ENCODE measurements around the gene CTBP2. TPM values are rescaled to one million over a fixed set of nuclear protein-coding genes. Genes with fewer than 3 reads are reported as not detected.

The CTBP2 gene
- total RNA-seq, 1 donor from 2014 or later: 90.6 TPM

GRCh38 chr10:125145636-125146035 is 14.7 kb downstream of the CTBP2 start:
- H3K4me1 Mint-ChIP-seq (ENCODE audit: low read depth): peaks cover 68% of the 10 kb centered on the region
- H3K36me3 Mint-ChIP-seq (ENCODE audit: low read depth): peaks cover 2% of the 10 kb centered on the region
- TF ChIP-seq, protein P1, sequence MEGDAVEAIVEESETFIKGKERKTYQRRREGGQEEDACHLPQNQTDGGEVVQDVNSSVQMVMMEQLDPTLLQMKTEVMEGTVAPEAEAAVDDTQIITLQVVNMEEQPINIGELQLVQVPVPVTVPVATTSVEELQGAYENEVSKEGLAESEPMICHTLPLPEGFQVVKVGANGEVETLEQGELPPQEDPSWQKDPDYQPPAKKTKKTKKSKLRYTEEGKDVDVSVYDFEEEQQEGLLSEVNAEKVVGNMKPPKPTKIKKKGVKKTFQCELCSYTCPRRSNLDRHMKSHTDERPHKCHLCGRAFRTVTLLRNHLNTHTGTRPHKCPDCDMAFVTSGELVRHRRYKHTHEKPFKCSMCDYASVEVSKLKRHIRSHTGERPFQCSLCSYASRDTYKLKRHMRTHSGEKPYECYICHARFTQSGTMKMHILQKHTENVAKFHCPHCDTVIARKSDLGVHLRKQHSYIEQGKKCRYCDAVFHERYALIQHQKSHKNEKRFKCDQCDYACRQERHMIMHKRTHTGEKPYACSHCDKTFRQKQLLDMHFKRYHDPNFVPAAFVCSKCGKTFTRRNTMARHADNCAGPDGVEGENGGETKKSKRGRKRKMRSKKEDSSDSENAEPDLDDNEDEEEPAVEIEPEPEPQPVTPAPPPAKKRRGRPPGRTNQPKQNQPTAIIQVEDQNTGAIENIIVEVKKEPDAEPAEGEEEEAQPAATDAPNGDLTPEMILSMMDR (IDR thresholded peaks at IDR 0.05): no peak
- H3K27ac Mint-ChIP-seq (ENCODE audit: unreplicated experiment): no peak overlapping the region
- no peak for DNase-seq (ENCODE audit: low spot score)
- H3K9me3 Mint-ChIP-seq (ENCODE audit: low read depth): no peaks in the 10 kb centered on the region
- no peaks in the 10 kb centered on the region for H3K27me3 Mint-ChIP-seq (ENCODE audit: low read depth)
- no peak overlapping the region for H3K4me3 Mint-ChIP-seq (ENCODE audit: unreplicated experiment)

GRCh38 chr10:125144693-125145623 is 15.4 kb downstream of the CTBP2 start:
- peaks cover 66% of the 10 kb centered on the region for H3K4me1 Mint-ChIP-seq (ENCODE audit: low read depth)
- TF ChIP-seq, protein P1 (IDR thresholded peaks at IDR 0.05): peak; percentile 75
- H3K4me3 Mint-ChIP-seq (ENCODE audit: unreplicated experiment): no peak overlapping the region
- no peaks in the 10 kb centered on the region for H3K9me3 Mint-ChIP-seq (ENCODE audit: low read depth)
- H3K27me3 Mint-ChIP-seq (ENCODE audit: low read depth): no peaks in the 10 kb centered on the region
- H3K27ac Mint-ChIP-seq (ENCODE audit: unreplicated experiment): peak overlapping the region; percentile 73
- H3K36me3 Mint-ChIP-seq (ENCODE audit: low read depth): no peaks in the 10 kb centered on the region
- DNase-seq (ENCODE audit: low spot score): peak; percentile 55

- Mint-ChIP-seq H3K4me1 (ENCODE audit: low read depth) (peaks cover 59% of the 10 kb centered on the region), H3K4me3 (ENCODE audit: unreplicated experiment) (no peak overlapping the region), H3K36me3 (ENCODE audit: low read depth) (no peaks in the 10 kb centered on the region), H3K9me3 (ENCODE audit: low read depth) (no peaks in the 10 kb centered on the region), H3K27me3 (ENCODE audit: low read depth) (no peaks in the 10 kb centered on the region), H3K27ac (ENCODE audit: unreplicated experiment) (no peak overlapping the region)
- no peak for DNase-seq (ENCODE audit: low spot score)
- TF ChIP-seq, protein P1 (IDR thresholded peaks at IDR 0.05): no peak
Measured at GRCh38 chr10:125144206-125144605, 16.2 kb downstream of the CTBP2 start.

GRCh38 chr10:125142946-125143345 is 17.4 kb downstream of the CTBP2 start:
- H3K27ac Mint-ChIP-seq (ENCODE audit: unreplicated experiment): no peak overlapping the region
- H3K4me1 Mint-ChIP-seq (ENCODE audit: low read depth): peaks cover 46% of the 10 kb centered on the region
- H3K9me3 Mint-ChIP-seq (ENCODE audit: low read depth): no peaks in the 10 kb centered on the region
- TF ChIP-seq, protein P1 (IDR thresholded peaks at IDR 0.05): no peak
- H3K4me3 Mint-ChIP-seq (ENCODE audit: unreplicated experiment): no peak overlapping the region
- DNase-seq (ENCODE audit: low spot score): peak; percentile 56
- no peaks in the 10 kb centered on the region for H3K36me3 Mint-ChIP-seq (ENCODE audit: low read depth)
- H3K27me3 Mint-ChIP-seq (ENCODE audit: low read depth): no peaks in the 10 kb centered on the region

DNA sequence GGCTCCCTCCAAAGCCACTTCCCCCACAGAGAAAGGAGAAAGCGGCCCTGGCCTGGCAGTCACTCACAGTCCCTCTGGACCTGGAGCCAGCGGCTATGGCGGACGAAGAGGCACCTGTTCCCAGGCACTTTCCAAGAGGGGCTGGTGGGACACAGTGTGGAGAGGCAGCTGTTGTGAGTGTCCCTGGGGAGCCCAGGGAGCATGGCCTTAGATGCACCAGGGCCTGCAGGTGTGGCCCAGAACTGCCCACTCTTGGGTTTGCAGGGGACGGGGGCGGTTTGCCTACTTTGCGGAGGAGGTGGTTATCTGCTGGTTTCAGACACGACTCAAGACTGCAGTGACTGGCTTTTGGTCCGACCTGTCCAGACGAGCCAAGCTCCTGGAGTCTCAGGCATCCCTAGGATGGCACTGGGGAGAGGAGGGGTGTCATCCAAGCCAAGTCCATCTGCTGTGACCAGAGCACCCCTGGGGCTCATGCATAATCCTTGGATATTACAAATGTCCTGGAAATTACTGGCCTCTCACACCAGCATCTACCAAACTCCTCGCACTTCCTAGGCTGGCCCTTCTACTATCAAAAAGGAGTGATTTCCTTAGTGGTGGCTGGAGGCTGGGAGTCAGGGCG is 18.4 kb downstream of the CTBP2 start:
- no peaks in the 10 kb centered on the region for H3K36me3 Mint-ChIP-seq (ENCODE audit: low read depth)
- H3K4me1 Mint-ChIP-seq (ENCODE audit: low read depth): peaks cover 37% of the 10 kb centered on the region
- TF ChIP-seq, protein P1 (IDR thresholded peaks at IDR 0.05): no peak
- no peak overlapping the region for H3K27ac Mint-ChIP-seq (ENCODE audit: unreplicated experiment)
- H3K9me3 Mint-ChIP-seq (ENCODE audit: low read depth): no peaks in the 10 kb centered on the region
- H3K27me3 Mint-ChIP-seq (ENCODE audit: low read depth): no peaks in the 10 kb centered on the region
- peak; percentile 80 for DNase-seq (ENCODE audit: low spot score)
- no peak overlapping the region for H3K4me3 Mint-ChIP-seq (ENCODE audit: unreplicated experiment)
